Subcutaneous abdominal adipose tissue (tissue), 5 donors: ENCODE data around the gene PTGIS.
"Not testable (repeated sequence)": the region's sequence is repeated elsewhere in the genome, so short reads cannot be mapped to it uniquely, and the experiment has no call there.

Experiments used
- H3K27ac ChIP-seq: one replicate; pipeline ENCODE4 v1.7.0; 2013; ENCODE audit warnings: low read depth, mild to moderate bottlenecking, inconsistent platforms, low read length, moderate library complexity
- H3K27me3 ChIP-seq, 5 donors: one replicate each; pipeline ENCODE4 v1.7.0; 2013; ENCODE audit warnings: low read length in 5 of 5, inconsistent platforms in 1 of 5; ENCODE audit not compliant: control insufficient read depth in 5 of 5, insufficient read depth in 4 of 5
- H3K36me3 ChIP-seq, 5 donors: one replicate each; pipeline ENCODE4 v1.7.0; 2013; ENCODE audit warnings: low read length in 5 of 5; ENCODE audit not compliant: control insufficient read depth in 5 of 5, insufficient read depth in 5 of 5
- H3K4me1 ChIP-seq, 5 donors: one replicate each; pipeline ENCODE4 v1.7.0; 2013; ENCODE audit warnings: low read length in 5 of 5, mild to moderate bottlenecking in 3 of 5, moderate library complexity in 1 of 5; ENCODE audit not compliant: control insufficient read depth in 5 of 5, insufficient read depth in 5 of 5
- H3K4me3 ChIP-seq, 5 donors: one replicate each; pipeline ENCODE4 v1.7.0; 2013; ENCODE audit warnings: low read length in 5 of 5, low read depth in 1 of 5
- H3K9ac ChIP-seq, 5 donors: one replicate each; pipeline ENCODE4 v1.7.0; 2013; ENCODE audit warnings: low read length in 5 of 5, mild to moderate bottlenecking in 4 of 5, moderate library complexity in 3 of 5
- H3K9me3 ChIP-seq, 5 donors: one replicate each; pipeline ENCODE4 v1.7.0; 2013; ENCODE audit warnings: low read length in 5 of 5; ENCODE audit not compliant: control insufficient read depth in 5 of 5
- donor health status: healthy.
- donor health status: healthy.
- donor health status: healthy.
- donor health status: healthy.
- donor health status: healthy.

The PTGIS gene

GRCh38 chr20:49567421-49568277 is at the start of gene PTGIS:
PTGIS (minus strand) TSS chr20:49568137; CDS start chr20:49568116, 21 bp downstream.
- Histone ChIP-seq H3K9me3 (no peaks in the 10 kb centered on the region), H3K36me3 (no peaks in the 10 kb centered on the region), H3K27ac (peak within 1 kb of the TSS; percentile 57), H3K4me1 (peaks cover 0 to 12% (median 6%) of the 10 kb centered on the region in 5 donors), H3K27me3 (peaks cover 23 to 37% (median 33%) of the 10 kb centered on the region in 5 donors), H3K9ac (peak within 1 kb of the TSS in 2 of 5 donors; percentile 37 to 59), H3K4me3 (peak within 1 kb of the TSS; percentile 34 to 63 (median 55))

DNA sequence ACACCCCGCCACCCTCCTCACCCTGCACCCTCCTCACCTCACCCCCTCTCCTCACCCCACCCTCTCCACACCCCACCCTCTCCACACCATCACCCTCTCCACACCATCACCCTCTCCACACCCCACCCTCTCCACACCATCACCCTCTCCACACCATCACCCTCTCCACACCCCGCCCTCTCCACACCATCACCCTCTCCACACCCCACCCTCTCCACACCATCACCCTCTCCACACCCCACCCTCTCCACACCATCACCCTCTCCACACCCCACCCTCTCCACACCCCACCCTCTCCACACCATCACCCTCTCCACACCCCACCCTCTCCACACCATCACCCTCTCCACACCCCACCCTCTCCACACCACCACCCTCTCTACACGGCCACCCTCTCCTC is 49.5 kb upstream of the PTGIS start:
- H3K9ac ChIP-seq, H3K27ac ChIP-seq, H3K36me3 ChIP-seq, H3K4me3 ChIP-seq, H3K27me3 ChIP-seq: not testable (repeated sequence)
- Histone ChIP-seq H3K9me3 (peaks cover 0 to 12% (median 0%) of the 10 kb centered on the region in 5 donors), H3K4me1 (peaks cover 0 to 20% (median 12%) of the 10 kb centered on the region in 5 donors)

- no peak overlapping the region for H3K27ac ChIP-seq
Measured at GRCh38 chr20:49616154-49617007, 48.4 kb upstream of the PTGIS start.

GRCh38 chr20:49615401-49616153 is 47.6 kb upstream of the PTGIS start:
- H3K9ac ChIP-seq = no peak overlapping the region
- no peak overlapping the region for H3K4me3 ChIP-seq
- H3K27ac ChIP-seq = no peak overlapping the region
- H3K36me3 ChIP-seq = no peaks in the 10 kb centered on the region
- no peaks in the 10 kb centered on the region for H3K9me3 ChIP-seq
- no peaks in the 10 kb centered on the region for H3K27me3 ChIP-seq
- peaks cover 5 to 36% (median 28%) of the 10 kb centered on the region in 5 donors for H3K4me1 ChIP-seq

More at GRCh38 chr20:49616154-49617007, 48.4 kb upstream of the PTGIS start:
- H3K4me1 ChIP-seq = peaks cover 5 to 28% (median 20%) of the 10 kb centered on the region in 5 donors
- no peaks in the 10 kb centered on the region for H3K36me3 ChIP-seq
- H3K4me3 ChIP-seq = no peak overlapping the region
- H3K9ac ChIP-seq = no peak overlapping the region
- peaks cover 0 to 1% (median 0%) of the 10 kb centered on the region in 5 donors for H3K9me3 ChIP-seq
- H3K27me3 ChIP-seq = no peaks in the 10 kb centered on the region

DNA sequence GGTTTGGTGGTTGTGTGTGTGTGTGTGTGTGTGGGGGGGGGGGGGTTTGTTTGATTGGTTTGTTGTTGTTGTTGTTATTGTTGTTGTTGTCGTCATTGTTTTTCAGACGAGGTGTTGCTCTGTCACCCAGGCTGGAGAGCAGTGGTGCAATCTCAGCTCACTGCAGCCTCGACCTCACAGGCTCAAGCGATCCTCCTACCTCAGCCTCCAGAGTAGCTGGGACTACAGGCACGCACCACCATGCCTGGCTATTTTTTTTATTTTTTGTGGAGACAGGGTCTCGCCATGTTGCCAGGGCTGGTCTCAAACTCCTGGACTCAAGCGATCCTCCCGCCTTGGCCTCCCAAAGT is 47.1 kb upstream of the PTGIS start:
- not testable (repeated sequence) for H3K9me3 ChIP-seq, H3K4me3 ChIP-seq, H3K27me3 ChIP-seq, H3K36me3 ChIP-seq, H3K9ac ChIP-seq, H3K27ac ChIP-seq
- H3K4me1 ChIP-seq = peaks cover 5 to 37% (median 28%) of the 10 kb centered on the region in 5 donors

DNA sequence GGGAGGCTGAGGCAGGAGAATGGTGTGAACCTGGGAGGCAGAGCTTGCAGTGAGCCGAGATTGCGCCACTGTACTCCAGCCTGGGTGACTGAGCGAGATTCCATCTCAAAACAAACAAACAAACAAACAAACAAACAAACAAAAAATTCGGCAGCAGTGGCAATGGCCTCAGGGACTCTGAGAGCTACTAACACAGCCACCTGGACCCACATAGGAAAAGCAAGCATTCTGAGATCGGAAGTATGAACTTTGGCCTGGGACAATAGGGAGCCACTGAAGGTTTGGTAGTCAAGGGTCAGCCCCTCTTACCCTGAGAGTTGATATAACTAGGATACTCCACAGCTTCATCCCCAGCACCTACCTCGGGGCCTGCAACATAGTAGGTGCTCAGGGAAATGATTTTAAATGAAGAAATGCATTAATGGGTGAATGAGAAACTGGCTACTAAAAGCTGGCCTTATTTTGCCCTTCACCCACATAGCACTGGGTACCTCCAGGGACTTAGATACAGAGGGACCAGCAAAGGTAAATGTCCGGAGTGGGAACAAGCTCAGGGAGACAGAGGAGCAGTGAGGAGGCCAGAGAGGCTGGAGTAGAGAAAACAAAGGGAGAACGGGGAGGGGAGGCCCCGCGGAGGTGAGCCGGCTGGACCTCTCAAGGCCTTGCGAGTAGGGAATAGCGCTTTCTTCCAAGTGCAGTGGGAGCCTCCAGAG is 46.6 kb upstream of the PTGIS start:
- Histone ChIP-seq H3K27me3 (no peaks in the 10 kb centered on the region), H3K4me3 (no peak overlapping the region), H3K27ac (no peak overlapping the region), H3K9ac (peak overlapping the region in 1 of 5 donors; percentile 12), H3K4me1 (peaks cover 5 to 37% (median 28%) of the 10 kb centered on the region in 5 donors), H3K36me3 (no peaks in the 10 kb centered on the region), H3K9me3 (no peaks in the 10 kb centered on the region)

DNA sequence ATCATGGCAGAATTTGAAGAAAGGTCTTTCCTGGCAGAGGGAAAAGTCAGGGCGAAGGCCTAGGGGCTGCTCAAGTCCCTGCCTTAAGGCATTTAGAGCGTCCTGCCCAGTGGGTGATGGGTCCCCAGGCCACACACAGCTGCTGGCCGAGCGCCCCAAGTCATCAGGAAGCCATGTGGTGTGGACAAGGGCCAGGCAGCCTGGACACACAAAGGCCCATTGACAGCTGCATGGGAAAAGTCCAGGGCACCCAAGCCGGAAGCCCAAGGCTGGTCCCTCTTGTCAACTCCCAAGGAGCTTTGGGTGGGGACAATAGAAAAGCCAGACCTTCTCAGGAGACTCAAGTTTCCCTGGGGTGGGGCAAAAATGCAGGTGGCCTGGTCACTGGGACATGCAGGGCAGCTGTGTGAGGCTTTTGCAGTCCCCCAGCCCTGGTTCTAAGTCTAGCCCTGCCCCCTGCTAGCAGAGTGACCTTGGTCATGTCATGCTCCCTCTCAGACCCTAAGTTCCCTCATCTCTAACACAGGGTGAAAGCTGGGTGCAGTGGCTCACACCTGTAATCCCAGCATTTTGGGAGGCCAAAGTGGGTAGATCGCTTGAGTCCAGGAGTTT is 44.3 kb upstream of the PTGIS start:
- H3K27ac ChIP-seq = peak overlapping the region; percentile 57
- peaks cover 0 to 10% (median 5%) of the 10 kb centered on the region in 5 donors for H3K27me3 ChIP-seq
- H3K4me1 ChIP-seq = peaks cover 5 to 43% (median 32%) of the 10 kb centered on the region in 5 donors
- H3K9me3 ChIP-seq = no peaks in the 10 kb centered on the region
- H3K4me3 ChIP-seq = peak overlapping the region in 1 of 5 donors; percentile 1
- no peaks in the 10 kb centered on the region for H3K36me3 ChIP-seq
- peak overlapping the region in 1 of 5 donors; percentile 50 for H3K9ac ChIP-seq

DNA sequence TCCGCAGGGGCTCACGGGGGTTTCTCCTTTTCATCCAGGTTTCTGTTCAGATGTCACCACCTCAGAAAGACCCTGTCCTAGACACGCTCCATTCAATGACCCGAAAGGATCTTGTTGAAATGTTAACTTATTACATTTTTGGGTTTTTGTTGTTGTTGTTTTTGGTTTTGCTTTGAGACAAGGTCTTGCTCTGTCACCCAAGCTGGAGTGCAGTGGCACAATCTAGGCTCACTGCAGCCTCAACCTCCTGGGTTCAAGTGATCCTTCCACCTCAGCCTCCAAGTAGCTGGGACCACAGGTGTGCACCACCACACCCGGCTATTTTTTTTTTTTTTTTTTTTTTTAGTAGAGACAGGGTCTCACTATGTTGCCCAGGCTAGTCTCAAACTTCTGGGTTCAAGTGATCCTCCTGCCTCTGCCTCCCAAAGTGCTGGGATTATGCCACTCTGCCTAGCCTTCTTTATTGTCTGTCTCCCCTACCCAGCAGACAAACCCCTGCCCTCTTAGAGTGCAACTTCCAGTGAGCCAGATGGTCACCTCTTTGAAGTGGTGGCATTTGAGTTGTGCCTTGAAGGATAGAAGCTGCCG is 43.7 kb upstream of the PTGIS start:
- H3K27me3 ChIP-seq, H3K9me3 ChIP-seq, H3K36me3 ChIP-seq: not testable (repeated sequence)
- Histone ChIP-seq H3K4me3 (peak overlapping the region in 2 of 5 donors; percentile 1 to 51), H3K9ac (peak overlapping the region in 1 of 5 donors; percentile 50), H3K4me1 (peaks cover 5 to 43% (median 32%) of the 10 kb centered on the region in 5 donors), H3K27ac (peak overlapping the region; percentile 57)
